Chondrocyte (in vitro differentiated cells): ENCODE data around the gene GRM7. TPM values are rescaled to one million over a fixed set of nuclear protein-coding genes. Genes with fewer than 3 reads are reported as not detected.

Experiments
- DNase-seq: peaks from one replicate; pipeline ENCODE4 v3.0.0; 2021; ENCODE audit warnings: mixed read lengths, low spot score
- H3K27ac Mint-ChIP-seq: one replicate; pipeline ENCODE4 v1.8.0; 2021; ENCODE audit warnings: mild to moderate bottlenecking, moderate library complexity, mixed read lengths; ENCODE audit not compliant: unreplicated experiment
- H3K27me3 Mint-ChIP-seq: 2 replicates; pipeline ENCODE4 v1.8.0; 2021; ENCODE audit warnings: low read depth, mixed read lengths
- H3K36me3 Mint-ChIP-seq: 2 replicates; pipeline ENCODE4 v1.8.0; 2021; ENCODE audit warnings: low read depth, mixed read lengths
- H3K4me1 Mint-ChIP-seq: 2 replicates; pipeline ENCODE4 v1.8.0; 2021; ENCODE audit warnings: low read depth, mild to moderate bottlenecking, mixed read lengths
- H3K4me3 Mint-ChIP-seq: one replicate; pipeline ENCODE4 v1.8.0; 2021; ENCODE audit warnings: mild to moderate bottlenecking, moderate library complexity, mixed read lengths; ENCODE audit not compliant: unreplicated experiment
- H3K9me3 Mint-ChIP-seq: 2 replicates; pipeline ENCODE4 v1.8.0; 2021; ENCODE audit warnings: low read depth, mixed read lengths
- CTCF ChIP-seq: fragments of 200-600 bp; sonication (generic); IDR thresholded peaks from 2 replicates; pipeline ENCODE4 v1.5.0; 2021; ENCODE audit warnings: antibody characterized with exemption, mild to moderate bottlenecking, moderate library complexity
- total RNA-seq: library from RNA; stranded (reverse); gene quantifications from 3 replicates; pipeline ENCODE4 v1.2.1, GENCODE V29; 2021

The GRM7 gene
- total RNA-seq, 1 donor from 2014 or later: not detected

- H3K4me1 Mint-ChIP-seq: peaks cover 5% of the 10 kb centered on the region
- TF ChIP-seq CTCF: no peak
- H3K4me3 Mint-ChIP-seq: no peak overlapping the region
- peaks cover 7% of the 10 kb centered on the region for H3K27me3 Mint-ChIP-seq
- no peak for DNase-seq
- no peak overlapping the region for H3K27ac Mint-ChIP-seq
- H3K36me3 Mint-ChIP-seq: peaks cover 4% of the 10 kb centered on the region
- H3K9me3 Mint-ChIP-seq: peaks cover 15% of the 10 kb centered on the region
Observed at GRCh38 chr3:7568526-7569184, 707.7 kb downstream of the GRM7 start.

GRCh38 chr3:7573330-7573729 lies 712.4 kb downstream of the GRM7 start:
- peak overlapping the region; percentile 50 for H3K27ac Mint-ChIP-seq
- peaks cover 7% of the 10 kb centered on the region for H3K4me1 Mint-ChIP-seq
- DNase-seq: no peak
- H3K4me3 Mint-ChIP-seq: no peak overlapping the region
- no peak for TF ChIP-seq CTCF
- H3K9me3 Mint-ChIP-seq: peaks cover 15% of the 10 kb centered on the region
- H3K27me3 Mint-ChIP-seq: peaks cover 10% of the 10 kb centered on the region
- H3K36me3 Mint-ChIP-seq: peaks cover 4% of the 10 kb centered on the region

GRCh38 chr3:7574435-7574834 lies 713.5 kb downstream of the GRM7 start:
- peaks cover 10% of the 10 kb centered on the region for H3K27me3 Mint-ChIP-seq
- H3K4me3 Mint-ChIP-seq: no peak overlapping the region
- DNase-seq: no peak
- H3K36me3 Mint-ChIP-seq: peaks cover 4% of the 10 kb centered on the region
- peaks cover 15% of the 10 kb centered on the region for H3K9me3 Mint-ChIP-seq
- peaks cover 7% of the 10 kb centered on the region for H3K4me1 Mint-ChIP-seq
- no peak overlapping the region for H3K27ac Mint-ChIP-seq
- no peak for TF ChIP-seq CTCF

GRCh38 chr3:7576071-7576470 lies 715.2 kb downstream of the GRM7 start:
- Mint-ChIP-seq H3K4me3 (no peak overlapping the region), H3K27ac (no peak overlapping the region), H3K36me3 (peaks cover 4% of the 10 kb centered on the region), H3K9me3 (peaks cover 7% of the 10 kb centered on the region), H3K4me1 (peaks cover 7% of the 10 kb centered on the region), H3K27me3 (peaks cover 11% of the 10 kb centered on the region)
- DNase-seq: no peak
- TF ChIP-seq CTCF: no peak

GRCh38 chr3:7576506-7576905 lies 715.6 kb downstream of the GRM7 start:
- peaks cover 7% of the 10 kb centered on the region for H3K4me1 Mint-ChIP-seq
- H3K27me3 Mint-ChIP-seq: peaks cover 10% of the 10 kb centered on the region
- no peak for DNase-seq
- no peak for TF ChIP-seq CTCF
- H3K9me3 Mint-ChIP-seq: peaks cover 3% of the 10 kb centered on the region
- peaks cover under 1% of the 10 kb centered on the region for H3K36me3 Mint-ChIP-seq
- H3K27ac Mint-ChIP-seq: no peak overlapping the region
- no peak overlapping the region for H3K4me3 Mint-ChIP-seq
